Measurements from ENCODE around the gene GID8. TPM values are rescaled to one million over a fixed set of nuclear protein-coding genes. Genes with fewer than 3 reads are reported as not detected.

GID8 gene
- polyA plus RNA-seq (2012; rRNA removed): 18.1 and 18.7 TPM in 2 replicates
- 18.8 and 19.9 TPM in 2 replicates for polyA plus RNA-seq (2012; cell fraction: cytosol; rRNA removed)
- polyA plus RNA-seq (2012; cell fraction: nucleus; rRNA removed): 13.2 and 15.2 TPM in 2 replicates

DNA sequence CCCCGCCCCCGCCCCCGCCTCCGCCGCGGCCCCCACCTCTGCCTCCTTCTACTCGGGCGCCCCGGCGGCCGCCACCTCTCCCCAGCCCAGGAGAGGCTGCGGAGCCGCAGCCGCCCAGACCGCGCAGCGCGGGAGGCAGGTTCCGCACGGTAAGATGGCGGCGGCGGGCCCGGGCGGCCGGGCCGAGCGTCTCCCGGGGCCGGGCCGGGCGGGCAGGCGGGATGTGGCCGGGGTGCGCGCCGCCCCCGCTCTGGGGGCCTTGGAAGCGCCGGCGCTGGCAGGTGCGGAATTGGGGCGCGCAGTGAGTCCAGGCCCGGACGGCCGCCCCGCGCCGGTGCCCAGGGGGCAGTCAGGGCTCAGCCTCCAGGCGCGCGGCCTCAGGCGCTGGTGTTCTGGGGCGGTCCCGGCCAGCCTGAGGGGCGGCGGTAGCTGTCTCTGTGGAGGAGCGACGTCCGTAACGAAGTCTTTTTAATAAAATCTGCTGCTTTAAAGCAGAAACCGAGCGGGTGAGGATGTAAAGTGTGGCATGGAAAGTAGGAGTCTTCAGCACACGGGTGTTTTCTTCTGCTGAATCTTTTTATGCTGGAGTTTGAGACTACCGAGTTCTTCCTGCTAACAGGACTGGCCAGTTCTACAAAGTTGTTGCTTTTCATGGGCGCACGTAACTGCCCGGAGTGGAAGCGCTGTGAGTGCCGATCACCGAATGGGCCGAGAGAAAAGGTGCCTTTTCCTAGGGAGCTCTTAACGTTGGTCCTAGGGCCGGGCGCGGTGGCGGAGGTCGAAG is at the start of gene GID8:
GID8 (plus strand) TSS at position 43 of the 784 bp plus-strand sequence. CDS start 3,356 bp downstream, outside the sequence.
- ChIA-PET CTCF (interaction anchor here (1.0 to 5.7 kb wide), 7 partner anchors 13 to 115 kb away, joined by 3 to 50 read pairs (median 7); partner anchors contain the start of gene DIDO1), POLR2A (interaction anchor here (0.7 to 1.9 kb wide), 5 partner anchors 8 to 24 kb away, joined by 3 to 8 read pairs (median 4); no protein-coding TSS in a partner anchor)
- peaks cover 61% of the 10 kb centered on the region for H4K20me1 ChIP-seq (ENCODE audit: insufficient read depth)
- H3K4me2 ChIP-seq: peak within 1 kb of the TSS; percentile 77
- H3K9ac ChIP-seq: peak within 1 kb of the TSS; percentile 98
- WGBS (ENCODE audit: low lambda C conversion rate): under 1% methylated on average over 24 of the region's 79 CpGs
- DNase-seq: no peak
- peaks cover 95% of the 10 kb centered on the region for H3K79me2 ChIP-seq (ENCODE audit: insufficient read depth)
- H3K9me2 ChIP-seq: no peaks in the 10 kb centered on the region
- H3K9me3 ChIP-seq: no peaks in the 10 kb centered on the region
- H3K4me3 ChIP-seq (ENCODE audit: low read depth in 2 of 2, low read length in 1 of 2): peak within 1 kb of the TSS; percentile 84 to 88
- peaks cover 12% of the 10 kb centered on the region for H3F3A ChIP-seq (replicated peaks; ENCODE audit: insufficient read depth)
- peaks cover 11 to 21% of the 10 kb centered on the region in 2 experiments for H3K4me1 ChIP-seq (ENCODE audit: control insufficient read depth in 1 of 2, insufficient read depth in 2 of 2, low read depth in 1 of 2, low read length in 1 of 2)
- no peak for TF ChIP-seq FOSL2 (IDR thresholded peaks at IDR 0.05; ENCODE audit: borderline replicate concordance, low read depth)
- TF ChIP-seq SIN3A (IDR thresholded peaks at IDR 0.05; ENCODE audit: borderline replicate concordance, low read depth, low read length): 0 out of 2 replicates have a peak, but pooled peaks have one; percentile 28
- no peak for TF ChIP-seq GATA2 (CRISPR knock-in tag; IDR thresholded peaks at IDR 0.05)
- TF ChIP-seq FOXJ3 (CRISPR knock-in tag; IDR thresholded peaks at IDR 0.05): no peak
- TF ChIP-seq MXI1 (IDR thresholded peaks at IDR 0.05; ENCODE audit: low read depth, low read length): peak; percentile 21; the same call in 1 of the 2 replicates
- no peak for TF ChIP-seq ELF1 (IDR thresholded peaks at IDR 0.05)
- peak within 1 kb of the TSS; percentile 83 to 89 for H3K27ac ChIP-seq (ENCODE audit: low read depth in 2 of 2, low read length in 1 of 2)
- peak within 1 kb of the TSS; percentile 62 for H2AFZ ChIP-seq (ENCODE audit: low read depth)
- no peaks in the 10 kb centered on the region for H3K27me3 ChIP-seq (ENCODE audit: insufficient read depth)
- H3K36me3 ChIP-seq (replicated peaks in 1 of 2; ENCODE audit: control insufficient read depth in 1 of 2, insufficient read depth in 2 of 2, low read length in 1 of 2): peaks cover 18 to 23% of the 10 kb centered on the region in 2 experiments

DNA sequence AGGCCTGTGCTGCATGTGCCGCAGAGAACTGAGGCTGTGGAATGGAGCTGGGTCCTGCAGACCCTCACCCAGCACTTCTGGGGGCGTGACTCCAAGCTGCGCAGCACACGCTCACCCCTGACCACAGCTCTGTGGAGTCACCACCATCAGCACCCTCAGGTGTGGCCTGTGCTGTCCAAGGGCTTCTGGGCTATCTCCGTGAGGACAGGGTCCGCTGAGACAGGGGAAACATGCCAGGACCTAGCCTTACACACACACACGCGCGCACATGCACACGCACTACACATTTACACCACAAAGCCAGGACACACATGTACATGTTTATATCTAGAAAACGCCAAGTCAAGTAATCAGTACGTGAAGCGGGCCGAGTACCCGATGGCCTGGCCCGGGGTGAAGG is 49.5 kb upstream of the GID8 start:
- no peaks in the 10 kb centered on the region for H3K27me3 ChIP-seq (ENCODE audit: insufficient read depth)
- DNase-seq: no peak
- no peaks in the 10 kb centered on the region for H3K9me3 ChIP-seq
- no peak overlapping the region for H2AFZ ChIP-seq (ENCODE audit: low read depth)
- H3F3A ChIP-seq (replicated peaks; ENCODE audit: insufficient read depth): peaks cover 27% of the 10 kb centered on the region
- H3K4me3 ChIP-seq (ENCODE audit: low read depth in 2 of 2, low read length in 1 of 2): no peak overlapping the region
- CTCF ChIA-PET: interaction anchor here (1.1 to 7.2 kb wide), 6 partner anchors 12 to 121 kb away, joined by 3 to 77 read pairs (median 8); no protein-coding TSS in a partner anchor
- H3K4me1 ChIP-seq (ENCODE audit: control insufficient read depth in 1 of 2, insufficient read depth in 2 of 2, low read depth in 1 of 2, low read length in 1 of 2): peaks cover 17 to 19% of the 10 kb centered on the region in 2 experiments
- H3K9ac ChIP-seq: no peak overlapping the region
- H3K9me2 ChIP-seq: no peaks in the 10 kb centered on the region
- H3K4me2 ChIP-seq: no peak overlapping the region
- peaks cover 4% of the 10 kb centered on the region; the same call in 1 of the 2 replicates for H4K20me1 ChIP-seq (ENCODE audit: insufficient read depth)
- WGBS (ENCODE audit: low lambda C conversion rate): 98% methylated on average over 15 of the region's 16 CpGs
- POLR2A ChIA-PET: interaction anchor here (2.2 kb wide), 1 partner anchor 13 kb away, joined by 14 read pairs; no protein-coding TSS in a partner anchor
- no peaks in the 10 kb centered on the region for H3K79me2 ChIP-seq (ENCODE audit: insufficient read depth)
- no peak for TF ChIP-seq ELF1 (IDR thresholded peaks at IDR 0.05)
- TF ChIP-seq, protein P1, sequence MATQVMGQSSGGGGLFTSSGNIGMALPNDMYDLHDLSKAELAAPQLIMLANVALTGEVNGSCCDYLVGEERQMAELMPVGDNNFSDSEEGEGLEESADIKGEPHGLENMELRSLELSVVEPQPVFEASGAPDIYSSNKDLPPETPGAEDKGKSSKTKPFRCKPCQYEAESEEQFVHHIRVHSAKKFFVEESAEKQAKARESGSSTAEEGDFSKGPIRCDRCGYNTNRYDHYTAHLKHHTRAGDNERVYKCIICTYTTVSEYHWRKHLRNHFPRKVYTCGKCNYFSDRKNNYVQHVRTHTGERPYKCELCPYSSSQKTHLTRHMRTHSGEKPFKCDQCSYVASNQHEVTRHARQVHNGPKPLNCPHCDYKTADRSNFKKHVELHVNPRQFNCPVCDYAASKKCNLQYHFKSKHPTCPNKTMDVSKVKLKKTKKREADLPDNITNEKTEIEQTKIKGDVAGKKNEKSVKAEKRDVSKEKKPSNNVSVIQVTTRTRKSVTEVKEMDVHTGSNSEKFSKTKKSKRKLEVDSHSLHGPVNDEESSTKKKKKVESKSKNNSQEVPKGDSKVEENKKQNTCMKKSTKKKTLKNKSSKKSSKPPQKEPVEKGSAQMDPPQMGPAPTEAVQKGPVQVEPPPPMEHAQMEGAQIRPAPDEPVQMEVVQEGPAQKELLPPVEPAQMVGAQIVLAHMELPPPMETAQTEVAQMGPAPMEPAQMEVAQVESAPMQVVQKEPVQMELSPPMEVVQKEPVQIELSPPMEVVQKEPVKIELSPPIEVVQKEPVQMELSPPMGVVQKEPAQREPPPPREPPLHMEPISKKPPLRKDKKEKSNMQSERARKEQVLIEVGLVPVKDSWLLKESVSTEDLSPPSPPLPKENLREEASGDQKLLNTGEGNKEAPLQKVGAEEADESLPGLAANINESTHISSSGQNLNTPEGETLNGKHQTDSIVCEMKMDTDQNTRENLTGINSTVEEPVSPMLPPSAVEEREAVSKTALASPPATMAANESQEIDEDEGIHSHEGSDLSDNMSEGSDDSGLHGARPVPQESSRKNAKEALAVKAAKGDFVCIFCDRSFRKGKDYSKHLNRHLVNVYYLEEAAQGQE (IDR thresholded peaks at IDR 0.05; ENCODE audit: low read depth, low read length): no peak
- TF ChIP-seq FOSL2 (IDR thresholded peaks at IDR 0.05; ENCODE audit: borderline replicate concordance, low read depth): no peak
- TF ChIP-seq NRF1 (IDR thresholded peaks at IDR 0.05; ENCODE audit: low read depth, low read length): no peak
- no peak for TF ChIP-seq MEF2A (IDR thresholded peaks at IDR 0.05; ENCODE audit: borderline replicate concordance, low read depth)
- no peak for TF ChIP-seq RAD21 (IDR thresholded peaks at IDR 0.05; ENCODE audit: low read length)
- TF ChIP-seq, protein P2, sequence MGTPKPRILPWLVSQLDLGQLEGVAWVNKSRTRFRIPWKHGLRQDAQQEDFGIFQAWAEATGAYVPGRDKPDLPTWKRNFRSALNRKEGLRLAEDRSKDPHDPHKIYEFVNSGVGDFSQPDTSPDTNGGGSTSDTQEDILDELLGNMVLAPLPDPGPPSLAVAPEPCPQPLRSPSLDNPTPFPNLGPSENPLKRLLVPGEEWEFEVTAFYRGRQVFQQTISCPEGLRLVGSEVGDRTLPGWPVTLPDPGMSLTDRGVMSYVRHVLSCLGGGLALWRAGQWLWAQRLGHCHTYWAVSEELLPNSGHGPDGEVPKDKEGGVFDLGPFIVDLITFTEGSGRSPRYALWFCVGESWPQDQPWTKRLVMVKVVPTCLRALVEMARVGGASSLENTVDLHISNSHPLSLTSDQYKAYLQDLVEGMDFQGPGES (IDR thresholded peaks at IDR 0.05; ENCODE audit: low read depth, low read length): no peak
- no peak for TF ChIP-seq GABPA (IDR thresholded peaks at IDR 0.05; ENCODE audit: low read depth)
- TF ChIP-seq, protein P3, sequence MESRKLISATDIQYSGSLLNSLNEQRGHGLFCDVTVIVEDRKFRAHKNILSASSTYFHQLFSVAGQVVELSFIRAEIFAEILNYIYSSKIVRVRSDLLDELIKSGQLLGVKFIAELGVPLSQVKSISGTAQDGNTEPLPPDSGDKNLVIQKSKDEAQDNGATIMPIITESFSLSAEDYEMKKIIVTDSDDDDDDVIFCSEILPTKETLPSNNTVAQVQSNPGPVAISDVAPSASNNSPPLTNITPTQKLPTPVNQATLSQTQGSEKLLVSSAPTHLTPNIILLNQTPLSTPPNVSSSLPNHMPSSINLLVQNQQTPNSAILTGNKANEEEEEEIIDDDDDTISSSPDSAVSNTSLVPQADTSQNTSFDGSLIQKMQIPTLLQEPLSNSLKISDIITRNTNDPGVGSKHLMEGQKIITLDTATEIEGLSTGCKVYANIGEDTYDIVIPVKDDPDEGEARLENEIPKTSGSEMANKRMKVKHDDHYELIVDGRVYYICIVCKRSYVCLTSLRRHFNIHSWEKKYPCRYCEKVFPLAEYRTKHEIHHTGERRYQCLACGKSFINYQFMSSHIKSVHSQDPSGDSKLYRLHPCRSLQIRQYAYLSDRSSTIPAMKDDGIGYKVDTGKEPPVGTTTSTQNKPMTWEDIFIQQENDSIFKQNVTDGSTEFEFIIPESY (IDR thresholded peaks at IDR 0.05; ENCODE audit: borderline replicate concordance, low read depth): no peak
- no peak for TF ChIP-seq CHD2 (IDR thresholded peaks at IDR 0.05; ENCODE audit: low read length, partially characterized antibody)
- TF ChIP-seq, protein P4, sequence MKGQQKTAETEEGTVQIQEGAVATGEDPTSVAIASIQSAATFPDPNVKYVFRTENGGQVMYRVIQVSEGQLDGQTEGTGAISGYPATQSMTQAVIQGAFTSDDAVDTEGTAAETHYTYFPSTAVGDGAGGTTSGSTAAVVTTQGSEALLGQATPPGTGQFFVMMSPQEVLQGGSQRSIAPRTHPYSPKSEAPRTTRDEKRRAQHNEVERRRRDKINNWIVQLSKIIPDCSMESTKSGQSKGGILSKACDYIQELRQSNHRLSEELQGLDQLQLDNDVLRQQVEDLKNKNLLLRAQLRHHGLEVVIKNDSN (IDR thresholded peaks at IDR 0.05; ENCODE audit: borderline replicate concordance, low read depth): no peak
- TF ChIP-seq SIN3A (IDR thresholded peaks at IDR 0.05; ENCODE audit: borderline replicate concordance, low read depth, low read length): no peak
- peaks cover 55 to 78% of the 10 kb centered on the region in 2 experiments for H3K36me3 ChIP-seq (replicated peaks in 1 of 2; ENCODE audit: control insufficient read depth in 1 of 2, insufficient read depth in 2 of 2, low read length in 1 of 2)
- H3K27ac ChIP-seq (ENCODE audit: low read depth in 2 of 2, low read length in 1 of 2): peak overlapping the region in 1 of 2 experiments; percentile 79; a peak in 2 of 4 replicates

Measured in SK-N-SH (cell line).